ENCODE measurements around the gene NKX1-2. TPM values are rescaled to one million over a fixed set of nuclear protein-coding genes. Genes with fewer than 3 reads are reported as not detected.

NKX1-2 gene
- total RNA-seq, 1 donor from 2014 or later, result not detected

DNA sequence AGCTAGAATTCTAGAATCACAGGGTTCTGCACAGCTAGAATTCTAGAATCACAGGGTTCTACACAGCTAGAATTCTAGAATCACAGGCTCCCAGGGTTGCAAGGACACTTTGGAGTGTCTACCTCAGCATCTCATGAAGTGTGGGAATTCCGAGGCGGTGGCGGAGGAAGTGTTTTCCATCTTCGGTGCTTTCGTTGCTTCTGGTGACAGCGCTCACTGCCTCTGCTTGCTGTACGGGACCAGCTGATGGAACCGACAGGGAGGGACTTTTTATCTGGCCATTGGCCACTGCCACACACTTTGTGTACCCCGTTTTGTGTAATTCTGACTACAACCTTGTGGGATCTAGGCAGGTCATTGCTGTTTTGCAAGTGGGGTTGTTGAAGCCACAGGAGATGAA is 41.3 kb upstream of the NKX1-2 start:
- no peaks in the 10 kb centered on the region for H3K27me3 ChIP-seq

DNA sequence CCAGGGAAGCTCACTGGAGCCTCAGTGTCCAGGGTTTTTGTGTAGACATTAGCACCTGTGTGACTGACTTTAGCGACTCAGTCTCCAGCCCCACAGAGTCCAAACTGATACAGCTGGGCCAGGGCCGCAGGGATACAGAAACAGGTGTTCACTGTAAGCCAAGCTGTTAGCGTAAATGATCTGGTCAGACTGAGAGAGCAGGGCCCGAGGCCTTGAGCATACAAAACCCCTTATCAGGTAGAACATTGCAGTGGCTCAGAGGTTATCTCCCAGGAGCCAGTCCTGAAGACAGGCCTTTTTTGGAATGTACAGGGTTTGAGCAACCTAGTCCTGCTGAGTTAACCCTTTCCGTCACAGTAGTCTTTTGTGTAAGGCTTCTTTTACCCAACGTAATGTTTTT is 36.8 kb upstream of the NKX1-2 start:
- TF ChIP-seq, protein P1, sequence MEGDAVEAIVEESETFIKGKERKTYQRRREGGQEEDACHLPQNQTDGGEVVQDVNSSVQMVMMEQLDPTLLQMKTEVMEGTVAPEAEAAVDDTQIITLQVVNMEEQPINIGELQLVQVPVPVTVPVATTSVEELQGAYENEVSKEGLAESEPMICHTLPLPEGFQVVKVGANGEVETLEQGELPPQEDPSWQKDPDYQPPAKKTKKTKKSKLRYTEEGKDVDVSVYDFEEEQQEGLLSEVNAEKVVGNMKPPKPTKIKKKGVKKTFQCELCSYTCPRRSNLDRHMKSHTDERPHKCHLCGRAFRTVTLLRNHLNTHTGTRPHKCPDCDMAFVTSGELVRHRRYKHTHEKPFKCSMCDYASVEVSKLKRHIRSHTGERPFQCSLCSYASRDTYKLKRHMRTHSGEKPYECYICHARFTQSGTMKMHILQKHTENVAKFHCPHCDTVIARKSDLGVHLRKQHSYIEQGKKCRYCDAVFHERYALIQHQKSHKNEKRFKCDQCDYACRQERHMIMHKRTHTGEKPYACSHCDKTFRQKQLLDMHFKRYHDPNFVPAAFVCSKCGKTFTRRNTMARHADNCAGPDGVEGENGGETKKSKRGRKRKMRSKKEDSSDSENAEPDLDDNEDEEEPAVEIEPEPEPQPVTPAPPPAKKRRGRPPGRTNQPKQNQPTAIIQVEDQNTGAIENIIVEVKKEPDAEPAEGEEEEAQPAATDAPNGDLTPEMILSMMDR (IDR thresholded peaks at IDR 0.05), result no peak
- H3K27ac ChIP-seq, result no peak overlapping the region
- H3K4me3 ChIP-seq, result no peak overlapping the region
- intact Hi-C loops (cut with DNase I), result no loop called here
- no peaks in the 10 kb centered on the region for H3K27me3 ChIP-seq
- H3K36me3 ChIP-seq, result no peaks in the 10 kb centered on the region
- no peak for DNase-seq (ENCODE audit: low spot score in 2 of 2)
- H3K9me3 ChIP-seq, result no peaks in the 10 kb centered on the region
- H3K4me1 ChIP-seq, result no peaks in the 10 kb centered on the region

More for the DNA sequence above, 41.3 kb upstream of the NKX1-2 start:
- TF ChIP-seq, protein P1 (IDR thresholded peaks at IDR 0.05), result no peak
- no peaks in the 10 kb centered on the region for H3K36me3 ChIP-seq
- H3K4me1 ChIP-seq, result no peaks in the 10 kb centered on the region
- DNase-seq (ENCODE audit: low spot score in 2 of 2), result no peak
- H3K4me3 ChIP-seq, result no peak overlapping the region
- intact Hi-C loops (cut with DNase I), result no loop called here
- H3K27ac ChIP-seq, result no peak overlapping the region
- H3K9me3 ChIP-seq, result no peaks in the 10 kb centered on the region

DNA sequence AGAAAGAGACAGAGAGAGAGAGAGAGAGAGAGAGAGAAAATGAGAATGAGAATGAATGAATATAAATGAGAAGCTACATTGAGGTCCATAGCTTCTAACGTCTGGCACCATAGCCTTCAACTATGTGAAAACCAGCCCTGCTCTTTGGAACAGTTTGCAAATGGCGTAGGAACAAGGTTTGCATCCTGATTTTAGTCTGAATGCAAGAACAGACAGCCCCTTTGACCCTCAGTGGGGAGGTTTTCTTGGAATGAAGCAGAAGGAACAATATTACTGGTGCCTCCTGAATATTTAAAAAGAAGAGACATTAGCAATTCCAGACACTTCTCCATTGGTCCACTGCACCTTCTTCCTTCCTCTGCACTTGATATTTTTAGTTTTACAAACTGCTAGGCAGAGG is 34.8 kb upstream of the NKX1-2 start:
- Histone ChIP-seq H3K4me3 (no peak overlapping the region), H3K27me3 (no peaks in the 10 kb centered on the region), H3K27ac (no peak overlapping the region), H3K36me3 (no peaks in the 10 kb centered on the region), H3K4me1 (no peaks in the 10 kb centered on the region), H3K9me3 (no peaks in the 10 kb centered on the region)
- no peak for DNase-seq (ENCODE audit: low spot score in 2 of 2)
- TF ChIP-seq, protein P1 (IDR thresholded peaks at IDR 0.05), result no peak
- intact Hi-C loops (cut with DNase I), result no loop called here

DNA sequence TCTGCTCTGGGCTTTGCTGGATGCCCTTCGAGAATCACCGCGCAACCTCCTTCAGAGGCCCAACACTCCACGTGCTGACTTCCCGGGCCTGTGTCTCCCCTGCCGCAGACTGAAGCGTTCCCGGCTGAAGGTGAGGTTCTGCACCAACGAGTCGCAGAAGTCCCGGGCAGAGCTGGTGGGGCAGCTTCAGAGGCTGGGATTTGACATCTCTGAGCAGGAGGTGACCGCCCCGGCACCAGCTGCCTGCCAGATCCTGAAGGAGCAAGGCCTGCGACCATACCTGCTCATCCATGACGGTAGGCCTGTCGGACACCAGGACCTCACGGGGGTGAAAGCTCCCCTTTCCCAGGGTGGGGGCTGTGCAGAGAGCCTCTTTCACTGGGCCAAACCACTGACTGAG is 34.2 kb upstream of the NKX1-2 start:
- H3K27me3 ChIP-seq, result no peaks in the 10 kb centered on the region
- no peaks in the 10 kb centered on the region for H3K9me3 ChIP-seq
- H3K27ac ChIP-seq, result no peak overlapping the region
- no peaks in the 10 kb centered on the region for H3K4me1 ChIP-seq
- H3K4me3 ChIP-seq, result no peak overlapping the region
- DNase-seq (ENCODE audit: low spot score in 2 of 2), result no peak
- intact Hi-C loops (cut with DNase I), result no loop called here
- H3K36me3 ChIP-seq, result no peaks in the 10 kb centered on the region
- TF ChIP-seq, protein P1 (IDR thresholded peaks at IDR 0.05), result no peak

DNA sequence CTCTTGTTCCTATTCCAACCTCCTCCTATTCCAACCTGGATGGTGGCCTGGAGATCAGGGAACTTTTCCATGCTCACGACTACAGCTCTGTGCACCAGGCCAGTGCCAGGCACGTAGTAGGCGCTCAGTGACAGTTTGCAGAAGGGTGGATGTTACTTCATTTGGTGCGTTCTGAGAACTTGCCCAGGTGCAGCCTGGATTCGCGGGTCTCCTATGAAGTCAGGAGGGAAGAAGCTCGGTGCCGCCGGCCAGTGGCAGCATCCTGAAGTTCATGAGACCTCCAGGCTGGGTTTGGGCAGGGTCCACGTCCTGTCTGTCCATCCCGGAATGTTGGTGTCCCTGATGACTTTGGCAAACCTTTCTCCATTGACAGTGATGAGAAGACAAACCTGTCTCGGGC is 33.0 kb upstream of the NKX1-2 start:
- H3K27me3 ChIP-seq, result no peaks in the 10 kb centered on the region
- no peak overlapping the region for H3K4me3 ChIP-seq
- intact Hi-C loops (cut with DNase I), result no loop called here
- H3K27ac ChIP-seq, result no peak overlapping the region
- H3K9me3 ChIP-seq, result no peaks in the 10 kb centered on the region
- TF ChIP-seq, protein P1 (IDR thresholded peaks at IDR 0.05), result no peak
- no peak for DNase-seq (ENCODE audit: low spot score in 2 of 2)
- no peaks in the 10 kb centered on the region for H3K4me1 ChIP-seq
- H3K36me3 ChIP-seq, result no peaks in the 10 kb centered on the region

DNA sequence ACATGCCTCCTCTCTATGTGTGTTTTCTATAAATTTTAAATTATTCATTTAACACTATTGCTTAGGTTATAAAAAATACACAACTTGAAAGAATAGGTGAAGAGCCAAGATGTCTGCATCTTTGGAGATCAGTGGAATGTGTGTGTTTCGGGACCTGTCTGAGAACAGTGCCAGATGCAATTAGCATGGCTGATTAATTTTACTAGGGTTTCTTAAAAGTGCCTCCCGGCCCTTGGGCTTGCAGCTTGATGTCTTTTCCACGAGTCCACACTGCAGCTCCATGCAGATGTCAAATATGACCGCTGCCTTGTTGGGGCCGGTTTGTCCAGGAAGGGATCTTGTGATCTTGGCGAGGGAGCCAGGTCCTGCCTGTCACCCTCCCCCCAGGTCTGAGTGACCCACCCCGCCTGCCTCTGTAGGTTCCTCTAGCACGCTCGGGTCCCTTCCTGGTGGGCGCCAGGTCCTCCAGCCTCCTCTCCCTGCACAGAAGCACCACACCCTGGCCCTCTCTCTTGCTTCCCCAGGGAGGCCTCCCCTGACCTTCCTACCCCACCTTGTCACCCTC is 32.5 kb upstream of the NKX1-2 start:
- DNase-seq (ENCODE audit: low spot score in 2 of 2), result no peak
- TF ChIP-seq, protein P1 (IDR thresholded peaks at IDR 0.05), result no peak
- no peak overlapping the region for H3K27ac ChIP-seq
- no peak overlapping the region for H3K4me3 ChIP-seq
- H3K4me1 ChIP-seq, result no peaks in the 10 kb centered on the region
- H3K27me3 ChIP-seq, result no peaks in the 10 kb centered on the region
- H3K9me3 ChIP-seq, result no peaks in the 10 kb centered on the region
- intact Hi-C loops (cut with DNase I), result no loop called here
- no peaks in the 10 kb centered on the region for H3K36me3 ChIP-seq

All from ascending aorta (tissue), 2 donors.